Measurements from ENCODE around the gene PRRC2A.

PRRC2A gene

GRCh38 chr6:31641370-31641769, 20.9 kb downstream of the PRRC2A start:
- Histone ChIP-seq H3K9me3 (peaks cover 4% of the 10 kb centered on the region), H3K27me3 (no peaks in the 10 kb centered on the region), H3K4me3 (ENCODE audit: low read depth in 1 of 2, low read length in 1 of 2) (no peak overlapping the region), H3K4me1 (ENCODE audit: control insufficient read depth in 1 of 2, insufficient read depth in 1 of 2, low read depth in 1 of 2, low read length in 1 of 2) (no peaks in the 10 kb centered on the region), H3K36me3 (peaks cover 99% of the 10 kb centered on the region), H3K27ac (peak overlapping the region; percentile 13)
- TF ChIP-seq, protein P1, sequence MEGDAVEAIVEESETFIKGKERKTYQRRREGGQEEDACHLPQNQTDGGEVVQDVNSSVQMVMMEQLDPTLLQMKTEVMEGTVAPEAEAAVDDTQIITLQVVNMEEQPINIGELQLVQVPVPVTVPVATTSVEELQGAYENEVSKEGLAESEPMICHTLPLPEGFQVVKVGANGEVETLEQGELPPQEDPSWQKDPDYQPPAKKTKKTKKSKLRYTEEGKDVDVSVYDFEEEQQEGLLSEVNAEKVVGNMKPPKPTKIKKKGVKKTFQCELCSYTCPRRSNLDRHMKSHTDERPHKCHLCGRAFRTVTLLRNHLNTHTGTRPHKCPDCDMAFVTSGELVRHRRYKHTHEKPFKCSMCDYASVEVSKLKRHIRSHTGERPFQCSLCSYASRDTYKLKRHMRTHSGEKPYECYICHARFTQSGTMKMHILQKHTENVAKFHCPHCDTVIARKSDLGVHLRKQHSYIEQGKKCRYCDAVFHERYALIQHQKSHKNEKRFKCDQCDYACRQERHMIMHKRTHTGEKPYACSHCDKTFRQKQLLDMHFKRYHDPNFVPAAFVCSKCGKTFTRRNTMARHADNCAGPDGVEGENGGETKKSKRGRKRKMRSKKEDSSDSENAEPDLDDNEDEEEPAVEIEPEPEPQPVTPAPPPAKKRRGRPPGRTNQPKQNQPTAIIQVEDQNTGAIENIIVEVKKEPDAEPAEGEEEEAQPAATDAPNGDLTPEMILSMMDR (IDR thresholded peaks at IDR 0.05), result no peak

- H3K9me3 ChIP-seq, result no peaks in the 10 kb centered on the region
- TF ChIP-seq, protein P1 (IDR thresholded peaks at IDR 0.05), result no peak
- H3K27me3 ChIP-seq, result no peaks in the 10 kb centered on the region
- H3K36me3 ChIP-seq, result peaks cover 98% of the 10 kb centered on the region
- H3K4me3 ChIP-seq (ENCODE audit: low read depth in 1 of 2, low read length in 1 of 2), result no peak overlapping the region
- no peaks in the 10 kb centered on the region for H3K4me1 ChIP-seq (ENCODE audit: control insufficient read depth in 1 of 2, insufficient read depth in 1 of 2, low read depth in 1 of 2, low read length in 1 of 2)
- H3K27ac ChIP-seq, result no peak overlapping the region
Observed at GRCh38 chr6:31642798-31643570, 22.5 kb downstream of the PRRC2A start.

GRCh38 chr6:31643818-31644454, 23.4 kb downstream of the PRRC2A start:
- no peak overlapping the region for H3K4me3 ChIP-seq (ENCODE audit: low read depth in 1 of 2, low read length in 1 of 2)
- H3K9me3 ChIP-seq, result no peaks in the 10 kb centered on the region
- H3K4me1 ChIP-seq (ENCODE audit: control insufficient read depth in 1 of 2, insufficient read depth in 1 of 2, low read depth in 1 of 2, low read length in 1 of 2), result no peaks in the 10 kb centered on the region
- TF ChIP-seq, protein P1 (IDR thresholded peaks at IDR 0.05), result no peak
- H3K27me3 ChIP-seq, result no peaks in the 10 kb centered on the region
- H3K36me3 ChIP-seq, result peaks cover 98% of the 10 kb centered on the region
- no peak overlapping the region for H3K27ac ChIP-seq

GRCh38 chr6:31645325-31645724, 24.8 kb downstream of the PRRC2A start:
- Histone ChIP-seq H3K27ac (no peak overlapping the region), H3K27me3 (no peaks in the 10 kb centered on the region), H3K4me1 (ENCODE audit: control insufficient read depth in 1 of 2, insufficient read depth in 1 of 2, low read depth in 1 of 2, low read length in 1 of 2) (no peaks in the 10 kb centered on the region), H3K9me3 (no peaks in the 10 kb centered on the region), H3K4me3 (ENCODE audit: low read depth in 1 of 2, low read length in 1 of 2) (no peak overlapping the region), H3K36me3 (peaks cover 93% of the 10 kb centered on the region)
- TF ChIP-seq, protein P1 (IDR thresholded peaks at IDR 0.05), result no peak

- Histone ChIP-seq H3K4me3 (ENCODE audit: low read depth in 1 of 2, low read length in 1 of 2) (peak overlapping the region; percentile 85 to 93), H3K27me3 (no peaks in the 10 kb centered on the region), H3K36me3 (peaks cover 51% of the 10 kb centered on the region), H3K9me3 (no peaks in the 10 kb centered on the region), H3K4me1 (ENCODE audit: control insufficient read depth in 1 of 2, insufficient read depth in 1 of 2, low read depth in 1 of 2, low read length in 1 of 2) (peaks cover 28 to 32% of the 10 kb centered on the region in 2 experiments), H3K27ac (peak overlapping the region; percentile 100)
- TF ChIP-seq, protein P1 (IDR thresholded peaks at IDR 0.05), result no peak
Observed at GRCh38 chr6:31651602-31652191, 31.2 kb downstream of the PRRC2A start.
